Measurements from ENCODE around the gene ACSL3. TPM values are rescaled to one million over a fixed set of nuclear protein-coding genes. Genes with fewer than 3 reads are reported as not detected.

ACSL3 gene
- total RNA-seq, 1 donor from 2014 or later: 87.0 TPM

DNA sequence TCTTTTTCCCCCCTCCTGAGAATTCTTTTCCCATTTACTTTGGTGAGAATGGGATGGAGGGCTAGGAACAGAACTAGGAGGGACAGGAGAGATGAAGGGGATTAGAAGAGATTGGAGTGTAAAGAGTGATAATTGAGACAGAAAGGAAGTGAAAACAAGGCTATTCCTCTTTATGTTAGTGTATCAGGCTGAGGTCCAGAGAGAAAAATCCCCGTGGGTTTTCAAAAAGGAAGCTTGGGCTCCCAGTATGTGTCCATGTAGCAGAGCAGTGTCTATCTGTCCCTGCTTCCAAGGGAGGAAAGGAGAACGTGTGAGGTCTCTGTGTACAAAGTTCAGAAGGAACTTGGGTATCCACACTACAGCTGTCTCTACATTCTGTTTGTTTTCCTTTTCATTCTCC is 131.3 kb downstream of the ACSL3 start:
- no peaks in the 10 kb centered on the region for H3K27me3 Mint-ChIP-seq (ENCODE audit: unreplicated experiment)
- DNase-seq: no peak
- no peak overlapping the region for H3K27ac Mint-ChIP-seq (ENCODE audit: unreplicated experiment)
- TF ChIP-seq, protein P1, sequence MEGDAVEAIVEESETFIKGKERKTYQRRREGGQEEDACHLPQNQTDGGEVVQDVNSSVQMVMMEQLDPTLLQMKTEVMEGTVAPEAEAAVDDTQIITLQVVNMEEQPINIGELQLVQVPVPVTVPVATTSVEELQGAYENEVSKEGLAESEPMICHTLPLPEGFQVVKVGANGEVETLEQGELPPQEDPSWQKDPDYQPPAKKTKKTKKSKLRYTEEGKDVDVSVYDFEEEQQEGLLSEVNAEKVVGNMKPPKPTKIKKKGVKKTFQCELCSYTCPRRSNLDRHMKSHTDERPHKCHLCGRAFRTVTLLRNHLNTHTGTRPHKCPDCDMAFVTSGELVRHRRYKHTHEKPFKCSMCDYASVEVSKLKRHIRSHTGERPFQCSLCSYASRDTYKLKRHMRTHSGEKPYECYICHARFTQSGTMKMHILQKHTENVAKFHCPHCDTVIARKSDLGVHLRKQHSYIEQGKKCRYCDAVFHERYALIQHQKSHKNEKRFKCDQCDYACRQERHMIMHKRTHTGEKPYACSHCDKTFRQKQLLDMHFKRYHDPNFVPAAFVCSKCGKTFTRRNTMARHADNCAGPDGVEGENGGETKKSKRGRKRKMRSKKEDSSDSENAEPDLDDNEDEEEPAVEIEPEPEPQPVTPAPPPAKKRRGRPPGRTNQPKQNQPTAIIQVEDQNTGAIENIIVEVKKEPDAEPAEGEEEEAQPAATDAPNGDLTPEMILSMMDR (IDR thresholded peaks at IDR 0.05; ENCODE audit: partially characterized antibody, unreplicated experiment): no peak
- H3K4me1 Mint-ChIP-seq (ENCODE audit: low read depth, unreplicated experiment): no peaks in the 10 kb centered on the region
- H3K4me3 Mint-ChIP-seq (ENCODE audit: unreplicated experiment): no peak overlapping the region
- peaks cover 1% of the 10 kb centered on the region for H3K9me3 Mint-ChIP-seq (ENCODE audit: unreplicated experiment)
- peaks cover 14% of the 10 kb centered on the region for H3K36me3 Mint-ChIP-seq (ENCODE audit: unreplicated experiment)

Other genes starting within 250 kb of the ACSL3 start
- gene FARSB, start 204.9 kb upstream of the ACSL3 start, total RNA-seq (ENCODE audit: unreplicated experiment): 18.8 TPM
- not detected for gene MOGAT1, start 189.4 kb upstream of the ACSL3 start, total RNA-seq (ENCODE audit: unreplicated experiment)
- not detected for gene KCNE4, start 191.2 kb downstream of the ACSL3 start, total RNA-seq (ENCODE audit: unreplicated experiment)

Measured in glutamatergic neuron (in vitro differentiated cells).